Stimulated activated CD4-positive, alpha-beta T cell treated with anti-CD3 and anti-CD28 coated beads, TNF-alpha, amount 100 ng/mL, for 1 hour (primary cell): Measurements from ENCODE around the gene SBNO2.

Experiments used
- DNase-seq, 3 donors: peaks; one replicate each; pipeline ENCODE4 v3.0.0-alpha.2; 2020; ENCODE audit warnings: low read depth in 3 of 3, low spot score in 1 of 3

The SBNO2 gene

GRCh38 chr19:1154731-1155351 is 19.2 kb downstream of the SBNO2 start:
- DNase-seq = no peak

- no peak for DNase-seq
These were observed 20.0 kb downstream of the SBNO2 start for GRCh38 chr19:1153891-1154730.

GRCh38 chr19:1151917-1152587 is 22.0 kb downstream of the SBNO2 start:
- no peak for DNase-seq

- DNase-seq = no peak
These were observed 22.9 kb downstream of the SBNO2 start for GRCh38 chr19:1151037-1151724.

- DNase-seq = no peak
These were observed 23.6 kb downstream of the SBNO2 start for GRCh38 chr19:1150333-1151036.

DNA sequence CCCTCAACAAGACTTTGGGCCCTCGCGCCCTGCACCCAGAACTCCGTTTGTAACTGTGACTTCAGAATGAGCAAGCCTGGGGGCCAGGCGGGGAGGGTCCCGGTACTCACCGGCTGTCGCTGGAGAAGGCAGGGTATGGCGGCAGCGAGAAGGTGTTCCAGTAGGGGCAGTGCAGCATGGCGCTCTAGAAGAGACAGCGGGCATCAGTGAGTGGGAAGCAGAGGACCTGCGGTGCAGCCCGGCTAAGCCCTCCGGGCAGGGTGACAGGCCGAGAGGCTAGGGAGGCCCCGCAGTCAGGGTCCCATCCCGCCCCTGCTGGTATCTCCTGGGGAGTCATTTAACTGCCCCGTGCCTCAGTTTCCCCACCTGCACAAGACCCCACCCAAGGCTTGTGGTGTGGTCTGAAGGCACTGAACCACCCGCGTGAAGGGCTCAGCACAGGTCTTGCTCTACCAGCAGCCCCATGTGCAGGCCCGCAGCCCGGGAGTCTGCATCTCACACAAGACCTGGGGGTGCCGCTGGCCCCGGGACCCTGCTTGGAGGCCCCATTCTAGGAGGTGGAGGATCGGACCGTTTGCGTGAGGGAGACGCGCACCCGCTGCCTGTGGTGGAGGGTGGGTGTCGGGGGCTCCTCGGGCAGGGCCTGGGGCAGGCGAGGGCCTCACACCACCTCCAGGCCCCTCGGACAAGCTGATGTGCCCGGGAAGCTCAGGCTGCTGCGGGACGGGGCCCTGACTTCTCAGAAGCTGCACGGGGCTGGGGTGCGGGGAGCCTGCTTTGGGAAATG is 24.6 kb downstream of the SBNO2 start:
- DNase-seq = no peak

GRCh38 chr19:1147934-1148549 is 26.0 kb downstream of the SBNO2 start:
- no peak for DNase-seq

- no peak for DNase-seq
These were observed 26.9 kb downstream of the SBNO2 start for GRCh38 chr19:1146858-1147780.

DNA sequence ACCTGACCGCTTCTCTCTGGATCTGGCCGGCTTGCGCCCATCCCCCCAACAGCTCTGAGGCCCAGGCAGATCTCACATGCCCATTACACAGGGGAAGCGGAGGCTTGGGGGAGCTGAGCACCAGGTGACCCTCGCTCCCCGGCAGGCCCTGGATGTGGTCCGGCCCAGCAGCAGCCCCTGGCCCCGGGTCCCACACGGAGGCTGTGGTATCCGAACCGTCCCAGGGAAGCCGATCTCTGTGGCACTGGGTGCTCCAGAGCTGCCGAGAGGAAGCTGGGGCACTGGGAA is 27.7 kb downstream of the SBNO2 start:
- DNase-seq = no peak

DNA sequence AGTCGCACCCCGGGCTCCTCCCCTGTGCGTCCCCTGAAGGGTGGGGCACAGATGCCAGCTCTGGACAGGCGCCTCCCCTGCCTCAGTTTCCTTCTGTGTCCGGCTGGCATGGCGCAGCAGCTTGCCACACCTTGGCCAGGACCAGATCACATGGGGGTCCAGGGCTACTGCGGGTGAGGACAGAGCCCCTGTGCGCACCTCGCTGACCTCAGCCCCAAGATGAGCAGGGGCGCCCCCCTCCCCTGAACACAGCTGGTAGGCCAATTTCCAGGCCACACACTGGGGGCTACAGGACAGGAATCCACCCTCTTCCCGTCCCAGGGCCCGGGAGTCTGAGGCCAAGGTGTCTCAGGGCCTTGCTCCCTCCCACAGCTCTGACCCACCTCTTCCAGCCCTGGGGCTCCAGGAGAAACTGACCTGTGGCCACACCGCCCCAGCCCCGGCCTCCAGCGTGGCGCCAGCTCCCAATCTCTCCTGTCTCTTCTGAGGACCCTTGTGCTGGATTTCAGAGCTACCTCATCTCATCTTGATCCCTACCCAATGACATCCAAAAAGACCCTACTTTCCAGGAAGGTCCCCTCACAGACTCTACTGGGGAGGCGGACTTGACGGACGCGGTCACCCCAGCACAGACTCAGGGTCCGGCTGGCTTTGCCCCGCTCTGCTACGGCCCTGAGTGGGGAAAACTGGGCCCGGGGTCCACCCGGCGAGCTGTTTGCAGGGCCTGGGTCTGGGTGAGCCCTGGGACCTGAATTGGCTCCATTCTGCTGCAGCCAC is 28.2 kb downstream of the SBNO2 start:
- DNase-seq = no peak

- DNase-seq = no peak
These were observed 29.3 kb downstream of the SBNO2 start for GRCh38 chr19:1144741-1145140.

- no peak for DNase-seq
These were observed 30.2 kb downstream of the SBNO2 start for GRCh38 chr19:1143828-1144399.

DNA sequence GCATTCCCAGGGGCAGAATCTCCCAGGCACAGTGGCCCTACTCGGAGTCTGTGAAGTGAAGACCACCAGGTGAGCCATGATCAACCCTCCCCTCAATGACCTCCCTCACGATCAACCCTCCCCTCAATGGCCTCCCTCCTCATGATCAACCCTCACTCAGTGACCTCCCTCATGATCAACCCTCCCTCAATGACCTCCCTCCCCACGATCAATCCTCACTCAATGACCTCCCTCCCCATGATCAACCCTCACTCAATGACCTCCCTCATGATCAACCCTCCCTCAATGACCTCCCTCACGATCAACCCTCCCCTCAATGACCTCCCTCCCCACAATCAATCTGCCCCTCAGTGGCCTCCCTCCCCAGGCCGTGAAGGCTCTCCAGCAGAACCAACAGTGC is 32.1 kb downstream of the SBNO2 start:
- no peak for DNase-seq

GRCh38 chr19:1140272-1141027 is 33.6 kb downstream of the SBNO2 start:
- DNase-seq = no peak

DNA sequence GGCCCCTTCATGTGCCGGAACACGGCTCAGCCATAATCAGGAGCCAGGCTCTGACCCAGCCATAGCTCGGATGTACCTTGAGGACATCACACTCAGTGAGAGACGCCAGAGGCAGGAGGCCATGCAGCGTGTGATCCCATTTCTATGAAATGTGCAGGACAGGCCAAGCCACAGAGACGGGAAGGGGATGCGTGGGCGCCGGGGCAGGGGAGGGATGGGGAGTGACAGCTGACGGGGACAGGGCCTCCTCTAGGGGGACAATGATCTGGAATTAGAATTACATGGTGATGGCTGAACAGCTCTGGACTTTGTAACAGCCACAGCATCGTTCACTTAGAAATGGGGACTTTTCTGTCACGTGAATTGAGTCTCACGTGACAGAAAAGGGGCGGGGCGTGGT is 34.9 kb downstream of the SBNO2 start:
- DNase-seq = no peak

DNA sequence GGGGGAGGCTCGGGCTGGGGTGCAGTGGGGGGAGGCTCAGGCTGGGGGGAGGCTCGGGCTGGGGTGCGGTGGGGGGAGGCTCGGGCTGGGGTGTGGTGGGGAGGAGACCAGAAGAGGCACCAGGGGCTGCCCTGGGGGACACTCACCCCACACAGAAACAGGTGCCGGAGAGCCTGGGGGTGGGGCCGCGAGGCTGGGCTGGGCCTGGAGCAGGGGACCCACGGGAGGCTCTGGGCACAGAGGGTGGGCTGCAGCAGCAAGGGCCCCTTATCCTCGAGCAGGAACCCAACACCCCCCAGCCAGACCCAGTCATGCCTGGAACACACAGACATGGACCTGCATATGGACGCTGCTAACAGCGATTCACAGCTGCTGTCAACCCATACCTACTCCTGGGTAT is 35.9 kb downstream of the SBNO2 start:
- DNase-seq = no peak
